ENCODE data around the gene CRACR2B.

CRACR2B gene

DNA sequence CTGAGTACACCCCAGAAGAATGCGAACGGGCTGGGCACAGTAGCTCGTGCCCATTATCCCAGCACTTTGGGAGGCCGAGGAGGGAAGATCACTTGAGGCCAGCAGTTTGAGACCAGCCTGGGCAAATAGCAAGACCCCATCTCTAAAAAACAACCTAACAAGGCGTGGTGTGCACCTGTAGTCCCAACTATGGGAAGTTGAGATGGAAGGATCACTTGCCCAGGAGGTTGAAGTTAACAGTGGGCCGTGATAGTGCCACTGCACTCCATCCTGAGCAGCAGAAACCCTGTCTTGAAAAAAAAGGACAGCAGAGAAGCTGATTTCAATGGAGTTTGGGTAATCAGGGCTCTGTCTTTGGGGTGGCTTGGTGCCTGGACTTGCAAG is 14.7 kb upstream of the CRACR2B start:
- no peak for DNase-seq (ENCODE audit: low read depth)
- TF ChIP-seq, protein P1, sequence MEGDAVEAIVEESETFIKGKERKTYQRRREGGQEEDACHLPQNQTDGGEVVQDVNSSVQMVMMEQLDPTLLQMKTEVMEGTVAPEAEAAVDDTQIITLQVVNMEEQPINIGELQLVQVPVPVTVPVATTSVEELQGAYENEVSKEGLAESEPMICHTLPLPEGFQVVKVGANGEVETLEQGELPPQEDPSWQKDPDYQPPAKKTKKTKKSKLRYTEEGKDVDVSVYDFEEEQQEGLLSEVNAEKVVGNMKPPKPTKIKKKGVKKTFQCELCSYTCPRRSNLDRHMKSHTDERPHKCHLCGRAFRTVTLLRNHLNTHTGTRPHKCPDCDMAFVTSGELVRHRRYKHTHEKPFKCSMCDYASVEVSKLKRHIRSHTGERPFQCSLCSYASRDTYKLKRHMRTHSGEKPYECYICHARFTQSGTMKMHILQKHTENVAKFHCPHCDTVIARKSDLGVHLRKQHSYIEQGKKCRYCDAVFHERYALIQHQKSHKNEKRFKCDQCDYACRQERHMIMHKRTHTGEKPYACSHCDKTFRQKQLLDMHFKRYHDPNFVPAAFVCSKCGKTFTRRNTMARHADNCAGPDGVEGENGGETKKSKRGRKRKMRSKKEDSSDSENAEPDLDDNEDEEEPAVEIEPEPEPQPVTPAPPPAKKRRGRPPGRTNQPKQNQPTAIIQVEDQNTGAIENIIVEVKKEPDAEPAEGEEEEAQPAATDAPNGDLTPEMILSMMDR (IDR thresholded peaks at IDR 0.05; ENCODE audit: insufficient read depth, low read depth, low read length, missing control alignments): no peak
- H3K4me3 ChIP-seq (ENCODE audit: low read length): no peak overlapping the region

DNA sequence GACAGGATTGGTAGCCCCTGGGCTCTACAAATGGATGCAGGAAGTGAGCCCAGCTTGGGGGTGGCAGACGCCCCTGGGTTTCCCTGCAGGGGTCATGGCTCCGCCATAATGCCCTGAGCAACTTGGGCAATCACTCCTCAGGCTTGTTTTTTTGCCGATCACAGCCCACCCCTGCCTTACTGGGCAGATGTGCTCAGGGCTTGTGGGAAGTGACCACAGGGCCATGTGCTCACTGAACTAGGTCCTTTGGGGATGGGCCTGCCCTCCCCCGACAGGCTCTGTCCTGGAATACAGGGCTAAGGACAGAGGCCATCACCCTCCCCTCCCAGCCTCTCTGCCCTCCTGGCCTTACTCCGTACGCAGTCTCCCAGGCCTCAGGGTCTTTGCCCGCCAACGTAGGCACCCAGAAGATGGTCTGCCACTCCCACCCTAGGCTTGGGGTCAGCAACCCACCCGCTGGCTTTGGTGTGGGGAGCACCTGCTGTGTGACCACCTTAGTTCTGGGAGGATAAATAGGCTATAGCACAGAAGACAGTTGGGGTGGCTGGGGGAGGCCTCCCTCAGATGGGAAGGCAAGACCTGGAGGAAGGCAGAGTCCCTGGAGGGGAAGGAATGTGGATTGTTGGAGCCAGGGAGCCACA is 14.1 kb upstream of the CRACR2B start:
- no peak overlapping the region for H3K4me3 ChIP-seq (ENCODE audit: low read length)
- no peak for DNase-seq (ENCODE audit: low read depth)
- TF ChIP-seq, protein P1 (IDR thresholded peaks at IDR 0.05; ENCODE audit: insufficient read depth, low read depth, low read length, missing control alignments): no peak

DNA sequence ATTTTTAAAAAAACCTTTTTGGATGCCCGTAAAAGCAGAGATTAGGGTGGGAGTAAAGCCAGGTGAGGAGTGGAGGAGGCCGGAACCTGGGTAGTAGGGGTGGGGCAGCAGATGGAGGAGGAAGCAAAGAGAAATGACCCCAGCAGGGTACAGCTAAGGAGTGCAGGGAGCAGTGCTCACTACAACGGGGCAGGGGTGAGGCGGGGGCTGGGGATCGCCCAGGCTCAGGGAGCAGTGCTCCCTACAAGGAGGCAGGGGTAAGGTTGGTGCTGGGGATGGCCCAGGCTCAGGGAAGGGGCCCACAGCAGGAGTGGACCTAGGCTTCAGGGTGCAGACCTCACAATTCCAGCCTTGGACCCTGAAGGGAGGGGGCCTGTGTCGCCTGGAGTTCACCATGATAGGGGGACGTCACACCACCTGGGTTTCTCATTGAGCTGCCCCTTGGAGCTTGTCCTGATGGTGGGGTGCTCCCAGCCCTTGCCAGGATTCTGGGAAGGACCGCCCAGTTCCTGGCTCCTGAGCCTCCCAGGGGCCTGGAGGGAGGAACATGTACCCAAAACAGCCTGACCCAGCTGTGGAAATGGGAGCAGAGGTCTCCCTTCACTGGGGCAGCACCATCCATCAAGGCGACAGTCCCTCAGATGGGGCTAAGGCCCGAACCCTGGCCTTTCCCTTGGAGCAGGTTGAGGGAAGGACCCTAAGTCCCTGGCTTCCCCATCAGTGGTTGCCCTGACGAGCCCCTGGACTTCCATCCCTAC is 11.9 kb upstream of the CRACR2B start:
- TF ChIP-seq, protein P1 (IDR thresholded peaks at IDR 0.05; ENCODE audit: insufficient read depth, low read depth, low read length, missing control alignments): no peak
- no peak overlapping the region for H3K4me3 ChIP-seq (ENCODE audit: low read length)
- DNase-seq (ENCODE audit: low read depth): no peak

DNA sequence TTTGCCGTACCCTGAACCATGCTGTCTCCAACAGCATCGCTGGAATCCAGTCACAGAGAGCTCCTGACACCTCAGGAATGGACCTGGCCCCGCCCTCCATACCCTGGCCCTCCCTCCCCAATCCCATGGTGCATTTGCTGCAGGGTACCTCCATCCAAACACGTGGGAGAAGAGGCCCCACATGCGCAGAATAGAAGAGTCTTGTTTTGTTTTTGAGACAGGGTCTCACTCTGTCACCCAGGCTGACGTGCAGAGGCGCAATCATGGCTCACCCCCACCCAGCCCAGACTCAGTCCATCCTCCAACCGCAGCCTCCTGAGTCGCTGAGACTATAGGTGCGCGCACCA is 11.3 kb upstream of the CRACR2B start:
- TF ChIP-seq, protein P1 (IDR thresholded peaks at IDR 0.05; ENCODE audit: insufficient read depth, low read depth, low read length, missing control alignments): no peak
- DNase-seq (ENCODE audit: low read depth): no peak
- H3K4me3 ChIP-seq (ENCODE audit: low read length): no peak overlapping the region

DNA sequence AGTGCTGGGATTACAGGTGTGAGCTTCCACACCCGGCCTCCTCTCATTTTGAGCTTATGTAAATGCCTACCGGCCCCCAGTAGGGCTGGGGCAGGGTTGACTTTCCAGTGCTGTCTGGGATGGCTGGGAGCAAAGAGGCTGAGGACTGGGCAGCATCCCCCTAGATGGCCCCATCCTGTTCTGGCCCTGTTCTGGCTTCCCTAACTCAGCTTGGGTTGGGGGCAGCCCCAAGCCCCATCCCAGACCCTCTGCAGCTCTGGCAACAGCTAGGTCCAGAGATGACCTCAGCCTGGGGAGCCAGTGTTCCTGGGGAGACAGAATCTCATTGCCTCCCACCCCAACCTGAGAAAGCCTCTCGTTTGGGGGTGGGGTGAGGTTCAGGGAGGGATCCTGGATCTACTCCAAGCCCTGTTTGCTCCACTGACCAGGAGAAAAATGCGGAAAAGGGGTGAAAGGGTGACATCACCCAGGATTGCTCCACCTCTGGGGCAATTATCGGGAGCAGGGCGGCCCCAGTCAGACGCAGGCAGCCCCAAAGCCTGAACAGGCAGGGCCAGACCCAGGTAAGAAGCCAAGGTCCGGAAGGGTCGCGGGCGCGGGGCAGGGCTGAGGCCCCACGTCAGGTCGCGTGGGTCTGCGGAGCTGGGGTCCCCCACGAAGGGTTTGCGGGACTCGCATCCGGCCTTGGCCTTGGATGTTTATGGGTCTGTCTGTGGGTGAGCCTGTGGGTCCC is 9.2 kb upstream of the CRACR2B start, which contains the start of gene PNPLA2:
PNPLA2 (plus strand) TSS at position 519 of the 733 bp plus-strand sequence. CDS start 805 bp downstream, outside the sequence.
- H3K4me3 ChIP-seq (ENCODE audit: low read length): peak within 1 kb of the TSS; percentile 61
- peak; percentile 79 for DNase-seq (ENCODE audit: low read depth)
- TF ChIP-seq, protein P1 (IDR thresholded peaks at IDR 0.05; ENCODE audit: insufficient read depth, low read depth, low read length, missing control alignments): no peak

DNA sequence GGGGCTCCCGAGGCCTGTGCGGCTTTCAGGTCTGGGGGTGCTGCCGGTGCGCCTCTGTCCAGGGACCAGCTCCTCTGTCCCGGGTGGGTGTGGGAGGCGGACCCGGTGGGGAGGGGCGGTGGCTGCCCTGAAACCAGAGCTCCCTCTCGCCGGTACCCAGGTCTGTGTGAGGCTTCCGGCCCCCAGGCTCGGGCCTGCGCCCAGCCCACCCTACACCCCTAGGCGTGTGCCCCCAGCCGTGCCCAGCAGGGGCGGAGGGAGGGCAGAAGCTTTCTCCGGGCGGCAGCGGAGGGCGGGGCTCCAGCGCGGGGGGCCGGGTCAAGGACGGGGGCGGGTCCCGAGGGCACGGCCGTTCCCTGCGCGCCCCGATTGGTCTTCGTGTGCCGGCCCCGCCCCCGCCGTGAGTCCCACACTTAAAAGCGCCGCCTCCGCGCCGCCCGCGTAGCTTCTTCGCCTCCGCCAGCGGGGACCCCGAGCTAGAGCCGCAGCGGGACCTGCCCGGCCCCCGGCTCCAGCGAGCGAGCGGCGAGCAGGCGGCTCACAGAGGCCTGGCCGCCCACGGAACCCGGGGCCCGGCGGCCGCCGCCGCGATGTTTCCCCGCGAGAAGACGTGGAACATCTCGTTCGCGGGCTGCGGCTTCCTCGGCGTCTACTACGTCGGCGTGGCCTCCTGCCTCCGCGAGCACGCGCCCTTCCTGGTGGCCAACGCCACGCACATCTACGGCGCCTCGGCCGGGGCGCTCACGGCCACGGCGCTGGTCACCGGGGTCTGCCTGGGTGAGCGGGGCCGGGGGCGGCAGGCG is 8.4 kb upstream of the CRACR2B start:
- H3K4me3 ChIP-seq (ENCODE audit: low read length): peak overlapping the region; percentile 61

More for the DNA sequence above, 8.4 kb upstream of the CRACR2B start:
- TF ChIP-seq, protein P1 (IDR thresholded peaks at IDR 0.05; ENCODE audit: insufficient read depth, low read depth, low read length, missing control alignments): no peak
- DNase-seq (ENCODE audit: low read depth): peak; percentile 92

Measured in epithelial cell of esophagus (primary cell).